Stimulated activated CD8-positive, alpha-beta memory T cell treated with anti-CD3 and anti-CD28 coated beads, Interleukin-4, amount 100 ng/mL, for 1 hour (primary cell): ENCODE measurements around the gene CIZ1.
"Not testable (repeated sequence)": the region's sequence is repeated elsewhere in the genome, so short reads cannot be mapped to it uniquely, and the experiment has no call there.

Experiments used
- DNase-seq, 2 donors: peaks; one replicate each; pipeline ENCODE4 v3.0.0-alpha.2; 2020; ENCODE audit warnings: low read depth in 2 of 2, low spot score in 1 of 2

Gene CIZ1

DNA sequence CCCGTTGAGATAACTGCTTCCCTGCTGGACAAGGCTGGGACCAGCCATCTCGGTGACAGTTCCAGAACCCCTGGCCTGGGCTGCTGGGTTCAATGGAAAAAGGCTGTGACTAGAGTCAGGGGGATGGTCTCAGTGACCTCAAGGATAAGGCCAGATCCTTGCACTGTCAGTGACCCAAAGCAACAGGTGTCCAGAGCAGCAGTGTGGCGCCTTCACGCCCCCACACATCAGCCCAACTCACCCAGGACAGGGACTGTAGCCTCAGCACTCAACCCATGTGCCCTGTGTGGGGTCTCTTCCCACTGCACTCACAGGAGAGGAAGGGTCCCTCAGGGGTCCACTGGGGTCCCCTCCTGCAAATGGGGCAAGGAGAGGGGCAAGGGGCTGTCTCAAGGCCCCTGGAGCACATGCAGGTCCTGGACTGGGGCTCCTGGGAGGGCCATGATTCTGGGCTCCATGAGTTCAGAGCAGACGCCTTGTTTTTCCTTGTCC, 42.8 kb downstream of the CIZ1 start:
- no peak for DNase-seq

DNA sequence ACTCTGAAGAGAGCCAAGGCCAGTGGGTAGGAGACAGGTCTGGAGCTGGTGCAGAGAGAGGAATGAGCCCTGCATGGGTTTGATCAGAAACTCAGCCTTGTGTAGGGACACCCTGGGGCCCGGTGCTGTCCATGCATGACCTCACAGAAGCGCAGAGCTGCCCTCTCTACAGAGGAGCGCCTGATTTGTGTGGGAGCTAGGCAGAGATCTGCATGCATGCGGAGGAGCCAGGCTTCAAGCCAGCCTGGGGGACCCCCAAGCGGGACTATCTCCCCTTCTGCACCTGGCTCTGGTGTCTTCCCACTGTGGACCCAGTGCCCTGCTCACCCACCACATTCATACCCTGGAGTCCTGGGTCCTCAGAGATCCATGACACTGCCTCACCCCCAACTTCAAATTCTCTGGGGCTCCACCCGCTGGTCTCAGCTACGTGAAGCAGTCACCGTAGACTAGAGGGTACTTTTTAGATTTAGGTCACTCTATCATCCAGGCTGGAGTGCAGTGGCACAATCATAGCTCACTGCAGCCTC, 44.7 kb downstream of the CIZ1 start:
- DNase-seq, result no peak

- DNase-seq, result no peak
Measured at GRCh38 chr9:128145951-128146351, 45.4 kb downstream of the CIZ1 start.

GRCh38 chr9:128145536-128145935, 45.8 kb downstream of the CIZ1 start:
- DNase-seq, result no peak

DNA sequence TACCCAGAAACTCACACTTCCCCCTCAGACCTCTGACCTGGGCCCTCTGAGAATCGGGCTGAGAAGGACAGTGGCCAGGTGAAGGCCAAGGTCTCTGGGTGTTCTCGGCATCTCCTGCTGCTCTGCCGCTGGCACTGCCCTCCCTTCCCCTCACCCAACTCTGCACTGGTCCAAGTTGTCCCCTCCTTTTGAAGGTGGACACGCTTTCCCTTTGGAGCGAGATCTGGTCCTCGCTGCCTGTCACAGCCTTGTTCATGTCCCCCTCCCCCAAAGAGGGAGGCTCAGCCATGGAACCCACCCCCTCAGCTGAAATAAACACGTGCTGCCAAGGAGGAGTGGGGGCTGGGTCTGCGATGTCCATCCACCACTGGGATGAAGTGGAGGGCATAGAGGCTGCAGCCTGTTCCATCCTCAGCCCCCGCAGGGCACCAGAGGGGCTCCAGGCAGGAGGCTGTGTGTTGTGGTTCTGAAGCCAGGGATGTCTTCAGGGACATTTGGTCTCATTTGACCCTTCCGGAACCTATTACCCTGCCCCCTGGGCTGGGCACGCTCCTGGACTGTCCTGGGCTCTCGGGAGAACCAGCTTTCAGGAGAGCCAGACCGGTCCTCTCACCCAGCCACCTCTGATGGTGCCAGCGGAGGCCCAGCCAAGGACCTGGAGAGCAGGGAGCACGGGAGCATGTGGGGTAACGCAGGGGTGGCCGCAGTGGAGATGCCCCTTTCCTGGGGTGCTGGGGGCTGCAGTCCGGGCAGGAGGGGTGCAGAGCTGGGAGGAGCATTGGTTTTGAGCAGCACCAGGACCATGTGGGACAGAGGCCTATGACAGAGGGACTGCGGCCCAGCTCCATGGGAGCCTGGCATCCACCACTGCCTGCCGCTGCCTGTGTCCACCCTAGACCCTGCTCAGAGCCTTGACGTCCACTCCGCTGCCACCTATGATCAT, 46.9 kb downstream of the CIZ1 start:
- no peak for DNase-seq

GRCh38 chr9:128143525-128144238, 47.7 kb downstream of the CIZ1 start:
- no peak for DNase-seq

DNA sequence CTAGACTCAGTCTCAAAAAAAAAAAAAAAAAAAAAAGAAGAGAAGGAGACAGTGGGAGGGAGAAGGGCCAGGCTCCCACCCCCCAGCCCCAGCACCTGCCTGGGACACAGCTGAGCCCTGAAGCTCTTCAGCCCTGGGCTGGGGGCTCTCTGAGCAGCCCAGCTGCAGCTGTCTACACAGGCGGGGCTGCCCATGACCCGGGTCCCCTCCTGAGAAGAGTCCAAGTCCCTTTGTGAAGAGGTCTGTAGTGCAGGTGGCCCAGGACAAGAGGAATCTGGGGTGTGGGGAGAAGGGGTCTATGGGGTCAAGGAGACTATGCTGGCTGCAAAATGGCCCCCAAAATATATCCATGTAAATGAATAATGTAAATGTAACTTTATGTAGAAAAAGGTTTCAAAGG, 48.8 kb downstream of the CIZ1 start:
- DNase-seq, result no peak

GRCh38 chr9:128142061-128142460, 49.3 kb downstream of the CIZ1 start:
- DNase-seq, result no peak

- no peak for DNase-seq
Measured at GRCh38 chr9:128141604-128142003, 49.8 kb downstream of the CIZ1 start.

- no peak for DNase-seq
Measured at GRCh38 chr9:128139621-128140020, 51.8 kb downstream of the CIZ1 start.

- no peak for DNase-seq
Measured at GRCh38 chr9:128138001-128138400, 53.4 kb downstream of the CIZ1 start.

DNA sequence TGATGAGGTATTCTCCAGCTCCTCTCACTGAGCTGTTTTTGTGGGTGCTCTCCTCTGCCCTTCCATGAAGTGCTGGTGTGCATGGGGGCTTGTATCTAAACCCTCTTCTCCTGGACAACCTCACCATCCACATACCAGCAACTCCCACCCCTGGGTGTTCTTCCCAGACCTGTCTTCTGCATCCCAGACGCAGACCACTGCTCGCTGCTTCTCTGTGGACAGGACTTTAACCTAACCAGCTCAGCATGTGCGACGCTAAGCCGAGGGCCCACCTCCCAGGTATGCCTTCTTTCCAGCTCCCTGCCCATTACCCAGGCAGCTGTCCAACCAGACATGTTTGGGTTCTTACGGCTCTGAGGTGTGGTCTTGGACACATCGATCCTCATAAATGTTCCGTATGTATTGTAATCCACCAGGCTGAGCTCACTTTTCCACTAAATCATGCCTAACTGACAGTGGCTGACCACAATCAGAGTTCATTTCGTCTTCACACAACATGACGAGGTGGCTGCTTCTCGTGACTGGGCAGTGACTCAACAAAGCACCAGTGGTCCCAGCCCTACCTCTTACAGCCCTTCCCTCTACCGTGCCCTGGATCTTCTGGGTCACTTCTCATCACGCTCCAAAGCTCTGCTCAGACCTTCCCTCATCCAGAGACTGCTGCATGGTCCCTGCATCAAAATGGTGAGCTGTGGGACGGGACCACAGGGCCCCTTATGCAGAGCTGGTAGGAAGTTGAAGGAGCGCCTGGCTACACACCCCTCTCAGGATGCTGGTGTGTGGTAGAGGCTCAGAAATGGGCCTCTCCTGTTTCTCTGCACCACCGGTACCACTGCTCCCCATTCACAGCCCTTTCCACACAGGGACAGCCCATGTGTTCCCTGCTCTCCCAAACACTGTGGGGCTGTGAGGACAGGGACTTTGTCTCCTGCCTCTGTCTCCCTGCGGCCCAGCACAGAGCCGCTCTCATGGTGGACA, 54.3 kb downstream of the CIZ1 start:
- DNase-seq, result no peak

GRCh38 chr9:128135561-128135960, 55.8 kb downstream of the CIZ1 start:
- not testable (repeated sequence) for DNase-seq

- not testable (repeated sequence) for DNase-seq
Measured at GRCh38 chr9:128132139-128132538, 59.2 kb downstream of the CIZ1 start.

DNA sequence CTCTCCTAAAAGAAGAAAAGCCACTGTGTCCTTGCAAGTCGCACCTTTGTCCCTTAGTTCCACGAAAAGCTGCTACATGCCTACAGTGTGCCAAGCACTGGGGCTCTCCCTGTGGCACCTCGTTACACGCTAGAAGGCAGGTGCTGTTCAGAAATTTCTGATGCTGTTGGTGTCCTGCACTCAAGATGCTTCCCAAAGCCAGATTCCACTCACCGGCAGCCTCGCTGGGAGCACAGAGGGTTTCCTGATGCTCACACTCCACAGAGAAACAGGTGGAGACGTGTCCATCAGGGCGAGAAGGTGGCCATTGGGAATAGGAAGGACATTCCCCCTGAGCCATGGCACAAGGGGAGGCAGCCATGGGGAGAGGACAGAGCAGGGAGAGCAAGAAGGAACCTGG, 60.0 kb downstream of the CIZ1 start:
- DNase-seq, result not testable (repeated sequence)

- not testable (repeated sequence) for DNase-seq
Measured at GRCh38 chr9:128130651-128131050, 60.7 kb downstream of the CIZ1 start.

GRCh38 chr9:128129976-128130590, 61.3 kb downstream of the CIZ1 start:
- DNase-seq, result peak in 1 of 2 donors; percentile 15

- DNase-seq, result no peak
Measured at GRCh38 chr9:128128836-128129590, 62.4 kb downstream of the CIZ1 start.
